A549 (cell line): ENCODE results near the gene NNT.

Experiments used
- CTCF ChIP-seq: fragments of >200 bp; sonication (Bioruptor Twin); formaldehyde crosslinking; IDR thresholded peaks from 3 replicates; pipeline ENCODE4 v1.5.1; 2016
- EP300 ChIP-seq, 2 experiments: fragments of >200 bp; sonication (Bioruptor Twin); formaldehyde crosslinking; IDR thresholded peaks; 2 replicates in 1 of 2; 3 replicates in 1 of 2; pipeline ENCODE4 v1.6.1; 2016 to 2017
- MAZ ChIP-seq: fragments of 150-350 bp; IDR thresholded peaks from 2 replicates; pipeline ENCODE4 v1.6.1; 2014; ENCODE audit warnings: antibody characterized with exemption, low read depth, low read length, borderline replicate concordance
- MYC ChIP-seq: IDR thresholded peaks from 2 replicates; pipeline ENCODE4 v1.6.1; 2012; ENCODE audit warnings: mild to moderate bottlenecking, inconsistent platforms, low read length, improper control_type of control experiment, borderline replicate concordance
- NR3C1 ChIP-seq: fragments of >200 bp; sonication (Bioruptor Twin); formaldehyde crosslinking; IDR thresholded peaks from 3 replicates; pipeline ENCODE4 v1.6.1; 2017
- PHF8 ChIP-seq: fragments of 200-600 bp; sonication (generic); IDR thresholded peaks from 2 replicates; pipeline ENCODE4 v1.6.1; 2016; ENCODE audit warnings: low read depth, mild to moderate bottlenecking, antibody characterized with exemption, moderate library complexity, borderline replicate concordance
- POLR2A ChIP-seq: IDR thresholded peaks from 2 replicates; pipeline ENCODE4 v1.6.1; 2012; ENCODE audit warnings: mild to moderate bottlenecking, low read length
- RCOR1 ChIP-seq: fragments of 150-350 bp; IDR thresholded peaks from 2 replicates; pipeline ENCODE4 v1.6.1; 2014; ENCODE audit warnings: antibody characterized with exemption, low read length, low read depth
- REST ChIP-seq: fragments of 200-600 bp; sonication (generic); IDR thresholded peaks from 2 replicates; pipeline ENCODE4 v1.6.1; 2016; ENCODE audit warnings: antibody characterized with exemption, mild to moderate bottlenecking, moderate library complexity
- SREBF2 ChIP-seq: fragments of 450-650 bp; IDR thresholded peaks from 2 replicates; pipeline ENCODE4 v1.6.1; 2014; ENCODE audit warnings: mild to moderate bottlenecking, moderate library complexity

GRCh38 chr5:43648499-43649124 is 45.6 kb downstream of the NNT start:
- TF ChIP-seq CTCF = no peak
- no peak for TF ChIP-seq PHF8
- TF ChIP-seq REST = no peak
- TF ChIP-seq MAZ = no peak
- TF ChIP-seq MYC = no peak
- no peak for TF ChIP-seq POLR2A
- TF ChIP-seq SREBF2 = no peak
- TF ChIP-seq RCOR1 = no peak
- TF ChIP-seq EP300 (IDR thresholded peaks at IDR 0.05) = no peak
- TF ChIP-seq NR3C1 = no peak
